Spleen (tissue), 11 donors: ENCODE measurements around the gene ACOT13. TPM values are rescaled to one million over a fixed set of nuclear protein-coding genes. Genes with fewer than 3 reads are reported as not detected.
"Not testable (repeated sequence)": the region's sequence is repeated elsewhere in the genome, so short reads cannot be mapped to it uniquely, and the experiment has no call there.

Experiments
- DNase-seq: peaks from one replicate; pipeline ENCODE4 v3.0.0-alpha.2; 2020
- H3K27ac ChIP-seq, 8 donors: fragments of 200-600 bp; sonication (generic) in 7 of 8; 1 replicate in 4 of 8; 2 replicates in 4 of 8; pipeline versions ENCODE4 v1.5.0 to v1.8.0; 2016 to 2021; ENCODE audit warnings: inconsistent platforms in 4 of 8, mild to moderate bottlenecking in 4 of 8, moderate library complexity in 1 of 8
- H3K27me3 ChIP-seq, 7 donors: fragments of 200-600 bp; sonication (generic) in 6 of 7; replicated peaks in 1 of 7; 1 replicate in 4 of 7; 2 replicates in 3 of 7; pipeline versions ENCODE4 v1.5.0 to v1.8.0; 2016 to 2021; ENCODE audit warnings: inconsistent platforms in 3 of 7, mild to moderate bottlenecking in 1 of 7
- H3K36me3 ChIP-seq, 6 donors: fragments of 200-600 bp; sonication (generic) in 5 of 6; 1 replicate in 4 of 6; 2 replicates in 2 of 6; pipeline versions ENCODE4 v1.5.0 to v1.8.0; 2016 to 2021; ENCODE audit warnings: inconsistent platforms in 2 of 6
- H3K4me1 ChIP-seq, 6 donors: fragments of 200-600 bp; sonication (generic) in 5 of 6; 1 replicate in 3 of 6; 2 replicates in 3 of 6; pipeline versions ENCODE4 v1.5.0 to v1.8.0; 2016 to 2021; ENCODE audit warnings: inconsistent platforms in 3 of 6
- H3K4me3 ChIP-seq, 8 donors: fragments of 200-600 bp; sonication (generic) in 7 of 8; 1 replicate in 4 of 8; 2 replicates in 4 of 8; pipeline versions ENCODE4 v1.5.0 to v1.8.0; 2016 to 2021; ENCODE audit warnings: inconsistent platforms in 4 of 8, mild to moderate bottlenecking in 4 of 8, moderate library complexity in 2 of 8
- H3K9me3 ChIP-seq, 8 donors: fragments of 200-600 bp; sonication (generic) in 7 of 8; 1 replicate in 4 of 8; 2 replicates in 4 of 8; pipeline versions ENCODE4 v1.5.0 to v1.8.0; 2016 to 2021; ENCODE audit warnings: inconsistent platforms in 4 of 8
- POLR2A ChIP-seq, 3 donors: fragments of 450-650 bp; IDR thresholded peaks; one replicate each; pipeline ENCODE4 v1.5.1; 2017; ENCODE audit warnings: antibody characterized with exemption in 3 of 3, mild to moderate bottlenecking in 1 of 3
- POLR2AphosphoS5 ChIP-seq, 3 donors: sonication (generic); formaldehyde crosslinking; IDR thresholded peaks; one replicate each; pipeline ENCODE4 v1.5.1; 2017; ENCODE audit warnings: antibody characterized with exemption in 3 of 3
- WGBS, 5 donors: extraction: QIAGEN DNeasy Blood & Tissue Kit in 3 of 5; methylation state at CpG; one replicate each; pipeline versions ENCODE4 v1.1.5 to v1.1.7; 2013 to 2018; 5-methylcytosine and 5-hydroxymethylcytosine counted together
- intact Hi-C: fragments of 100-400 bp; cut with DNase I; formaldehyde crosslinking; loops from one replicate; pipeline ENCODE4 v1.15.0; 2023; ENCODE audit warnings: low total_unique reads
- polyA plus RNA-seq, 3 donors: library from polyadenylated mRNA; stranded (reverse); fragments of 200-250 nt; gene quantifications; one replicate each; pipeline ENCODE4 v1.2.1, GENCODE V29; 2013
- total RNA-seq, 7 donors: library from RNA; depleted of rRNA in 3 of 7; stranded (reverse); fragments of >200 nt in 3 of 7; fragmentation: NEBNext Ultra II Directional in 4 of 7; extraction: Animal tissue kit (Norgen Biotek cat#: 25700) in 4 of 7; gene quantifications; one replicate each; pipeline versions ENCODE4 v1.1.0 to v1.2.1, GENCODE V29; 2016 to 2021
- TF ChIP-seq, protein P1 (sequence below), 11 experiments: fragments of 200-600 bp in 7 of 11; fragments of 450-650 bp in 4 of 11; sonication (generic) in 4 of 11; IDR thresholded peaks in 8 of 11; conservative IDR thresholded peaks in 3 of 11; 1 replicate in 7 of 11; 2 replicates in 4 of 11; pipeline versions ENCODE4 v1.4.0 to v1.8.0; 2016 to 2021; ENCODE audit warnings: antibody characterized with exemption in 11 of 11, inconsistent platforms in 4 of 11, mild to moderate bottlenecking in 1 of 11
- donor health status: healthy with polysubstance abuse.
- donor health status: DM: no; HTN: no; CAD: no; lungs with moderate emphysema.
- donor health status: DM: no; HTN: no; CAD: no.
- donor health status: Bipolar disorder and iron deficiency.
- donor health status: healthy.
- donor health status: DM: no; HTN: no; CAD: no.
- donor health status: DM: yes; HTN: yes; CAD: no.

The ACOT13 gene
- total and polyA plus RNA-seq, 10 donors = 3.5 to 18.6 (median 12.7) TPM

DNA sequence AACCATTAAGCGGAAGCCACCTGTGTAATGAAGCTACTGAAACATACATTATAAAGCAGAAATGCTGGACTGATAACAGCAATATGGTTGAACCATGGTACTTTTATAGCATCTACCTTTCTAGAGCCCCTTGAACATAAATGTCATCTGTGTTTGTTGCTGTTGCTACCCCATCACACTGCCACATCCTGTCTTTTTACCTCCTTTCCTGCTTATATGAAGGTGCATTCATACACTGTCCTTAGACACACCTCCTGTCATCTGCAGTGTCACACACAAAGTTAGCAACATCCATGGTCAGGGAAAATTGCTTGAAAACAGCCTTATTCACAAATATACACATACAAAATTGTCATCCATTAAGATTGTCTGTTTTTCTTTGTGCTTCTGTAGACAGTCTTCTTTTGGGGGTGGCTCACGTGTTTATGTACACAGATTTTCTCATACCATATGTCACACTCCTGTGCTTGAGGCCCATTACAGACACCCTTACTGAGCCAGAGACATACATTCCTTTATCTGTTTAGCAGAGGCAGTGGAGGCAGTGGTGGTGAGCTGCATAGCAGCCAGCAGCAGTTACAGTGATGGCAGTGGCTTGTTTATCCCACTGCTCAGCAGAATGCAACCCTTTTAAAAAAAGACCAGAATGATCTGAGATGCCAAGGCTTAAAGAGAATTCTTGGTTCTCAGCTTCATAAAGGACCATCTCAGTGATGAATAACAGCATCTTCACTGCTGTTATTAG lies 26.1 kb downstream of the ACOT13 start:
- DNase-seq = no peak
- Histone ChIP-seq H3K4me3 (no peak overlapping the region), H3K36me3 (peaks cover 0 to 7% (median 0%) of the 10 kb centered on the region in 6 donors), H3K4me1 (peaks cover 0 to 10% (median 0%) of the 10 kb centered on the region in 6 donors), H3K27ac (no peak overlapping the region), H3K9me3 (no peaks in the 10 kb centered on the region), H3K27me3 (no peaks in the 10 kb centered on the region)
- TF ChIP-seq POLR2A (IDR thresholded peaks at IDR 0.05) (no peak), POLR2AphosphoS5 (IDR thresholded peaks at IDR 0.05) (no peak)
- TF ChIP-seq, protein P1, sequence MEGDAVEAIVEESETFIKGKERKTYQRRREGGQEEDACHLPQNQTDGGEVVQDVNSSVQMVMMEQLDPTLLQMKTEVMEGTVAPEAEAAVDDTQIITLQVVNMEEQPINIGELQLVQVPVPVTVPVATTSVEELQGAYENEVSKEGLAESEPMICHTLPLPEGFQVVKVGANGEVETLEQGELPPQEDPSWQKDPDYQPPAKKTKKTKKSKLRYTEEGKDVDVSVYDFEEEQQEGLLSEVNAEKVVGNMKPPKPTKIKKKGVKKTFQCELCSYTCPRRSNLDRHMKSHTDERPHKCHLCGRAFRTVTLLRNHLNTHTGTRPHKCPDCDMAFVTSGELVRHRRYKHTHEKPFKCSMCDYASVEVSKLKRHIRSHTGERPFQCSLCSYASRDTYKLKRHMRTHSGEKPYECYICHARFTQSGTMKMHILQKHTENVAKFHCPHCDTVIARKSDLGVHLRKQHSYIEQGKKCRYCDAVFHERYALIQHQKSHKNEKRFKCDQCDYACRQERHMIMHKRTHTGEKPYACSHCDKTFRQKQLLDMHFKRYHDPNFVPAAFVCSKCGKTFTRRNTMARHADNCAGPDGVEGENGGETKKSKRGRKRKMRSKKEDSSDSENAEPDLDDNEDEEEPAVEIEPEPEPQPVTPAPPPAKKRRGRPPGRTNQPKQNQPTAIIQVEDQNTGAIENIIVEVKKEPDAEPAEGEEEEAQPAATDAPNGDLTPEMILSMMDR (IDR thresholded peaks at IDR 0.05 in 8 of 11, conservative IDR thresholded peaks at IDR 0.05 in 3 of 11) = no peak
- 84 to 98% (median 95%) methylated on average over 2 of the region's 2 CpGs for WGBS, 5 donors
- intact Hi-C loops = no loop called here

DNA sequence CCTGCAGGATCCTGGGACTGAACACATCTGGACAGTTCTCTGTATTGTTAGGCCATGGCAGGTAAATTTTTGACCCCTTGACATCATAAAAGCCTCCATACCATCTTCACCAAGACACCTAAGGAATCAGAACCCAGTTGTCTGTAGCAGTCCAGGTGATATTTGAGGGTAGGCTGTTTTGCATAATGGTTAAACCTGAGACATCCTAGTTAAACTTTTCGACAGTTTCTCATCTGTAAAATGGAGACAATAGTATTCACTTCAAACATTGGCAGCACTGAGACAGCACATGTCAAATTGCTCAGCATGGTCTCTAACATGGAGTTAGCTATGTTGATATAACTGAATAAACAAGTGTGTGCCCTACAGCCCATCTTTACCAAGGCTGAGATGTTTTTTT lies 27.3 kb downstream of the ACOT13 start:
- WGBS, 5 donors = 62 to 79% (median 75%) methylated on average over 1 of the region's 1 CpG
- DNase-seq = no peak
- no peak overlapping the region for H3K27ac ChIP-seq
- TF ChIP-seq, protein P1 (IDR thresholded peaks at IDR 0.05 in 8 of 11, conservative IDR thresholded peaks at IDR 0.05 in 3 of 11) = no peak
- TF ChIP-seq POLR2A (IDR thresholded peaks at IDR 0.05) = no peak
- no peak for TF ChIP-seq POLR2AphosphoS5 (IDR thresholded peaks at IDR 0.05)
- H3K27me3 ChIP-seq = no peaks in the 10 kb centered on the region
- intact Hi-C loops = no loop called here
- no peaks in the 10 kb centered on the region for H3K9me3 ChIP-seq
- H3K4me3 ChIP-seq = no peak overlapping the region
- H3K4me1 ChIP-seq = peaks cover 0 to 10% (median 0%) of the 10 kb centered on the region in 6 donors
- H3K36me3 ChIP-seq = peaks cover 0 to 9% (median 0%) of the 10 kb centered on the region in 6 donors

DNA sequence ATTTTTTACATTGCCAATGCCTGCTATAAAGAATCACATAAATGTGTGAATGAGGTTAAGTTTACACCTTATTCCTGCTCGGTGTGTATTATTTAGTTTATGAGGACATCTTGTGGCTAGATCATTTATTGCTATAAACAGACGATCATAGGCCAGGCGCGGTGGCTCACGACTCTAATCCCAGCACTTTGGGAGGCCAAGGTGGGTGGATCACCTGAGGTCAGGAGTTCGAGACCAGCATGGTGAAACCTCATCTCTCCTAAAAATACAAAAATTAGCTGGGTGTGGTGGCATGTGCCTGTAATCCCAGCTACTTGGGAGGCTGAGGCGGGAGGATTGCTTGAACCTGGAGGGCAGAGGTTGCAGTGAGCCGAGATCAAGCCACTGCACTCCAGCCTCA lies 28.8 kb downstream of the ACOT13 start:
- 23 to 35% (median 31%) methylated on average over 8 of the region's 8 CpGs for WGBS, 5 donors
- H3K27me3 ChIP-seq, H3K4me3 ChIP-seq, H3K9me3 ChIP-seq, H3K27ac ChIP-seq, DNase-seq: not testable (repeated sequence)
- TF ChIP-seq, protein P1 (IDR thresholded peaks at IDR 0.05 in 8 of 11, conservative IDR thresholded peaks at IDR 0.05 in 3 of 11) = peak; percentile 22 to 70 (median 53)
- intact Hi-C loops = loop anchor here (5.0 kb wide), 1 partner anchor 113 kb away; no protein-coding TSS in a partner anchor
- H3K4me1 ChIP-seq = peaks cover 0 to 19% (median 0%) of the 10 kb centered on the region in 6 donors
- peaks cover 0 to 24% (median 0%) of the 10 kb centered on the region in 6 donors for H3K36me3 ChIP-seq

DNA sequence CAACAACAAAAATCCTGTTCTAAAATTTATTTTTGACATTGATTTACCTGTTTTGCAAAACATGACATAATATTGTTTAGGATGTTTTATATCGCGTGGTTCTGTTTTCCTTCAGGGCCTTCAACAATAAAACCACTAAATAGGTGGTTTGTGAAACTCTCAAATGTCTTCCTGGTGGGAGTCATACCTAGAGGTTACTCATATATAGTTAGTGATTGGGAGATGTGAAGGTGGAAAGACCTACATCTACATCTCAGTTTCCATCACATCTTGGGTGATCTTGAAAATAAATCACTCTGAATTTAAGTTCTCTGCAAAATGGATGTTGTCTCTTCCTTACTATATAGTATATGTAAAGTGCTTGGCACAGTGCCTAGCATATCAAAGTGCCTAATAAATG lies 29.2 kb downstream of the ACOT13 start:
- 89 to 96% (median 95%) methylated on average over 2 of the region's 2 CpGs for WGBS, 5 donors
- Histone ChIP-seq H3K9me3 (no peaks in the 10 kb centered on the region), H3K36me3 (peaks cover 0 to 27% (median 0%) of the 10 kb centered on the region in 6 donors), H3K4me1 (peaks cover 0 to 19% (median 0%) of the 10 kb centered on the region in 6 donors), H3K4me3 (no peak overlapping the region), H3K27me3 (no peaks in the 10 kb centered on the region), H3K27ac (no peak overlapping the region)
- intact Hi-C loops = loop anchor here (5.0 kb wide), 1 partner anchor 114 kb away; no protein-coding TSS in a partner anchor
- no peak for DNase-seq
- no peak for TF ChIP-seq POLR2AphosphoS5 (IDR thresholded peaks at IDR 0.05)
- TF ChIP-seq, protein P1 (IDR thresholded peaks at IDR 0.05 in 8 of 11, conservative IDR thresholded peaks at IDR 0.05 in 3 of 11) = no peak
- TF ChIP-seq POLR2A (IDR thresholded peaks at IDR 0.05) = no peak
